Measurements from ENCODE around the gene FADS6. TPM values are rescaled to one million over a fixed set of nuclear protein-coding genes. Genes with fewer than 3 reads are reported as not detected.

FADS6 gene
- total and polyA plus RNA-seq, 10 of the 15 experiments (the other 5 are each of a cell fraction or from before 2014, with no cell fraction given) = not detected

- Histone ChIP-seq H3K27me3 (replicated peaks in 1 of 2; ENCODE audit: control insufficient read depth in 2 of 2, insufficient read depth in 2 of 2, low read length in 1 of 2) (peaks cover 11 to 16% of the 10 kb centered on the region in 2 experiments), H3K79me2 (ENCODE audit: control insufficient read depth, insufficient read depth, low read length) (no peaks in the 10 kb centered on the region), H3K9me3 (replicated peaks; ENCODE audit: control insufficient read depth, insufficient read depth, low read length) (no peaks in the 10 kb centered on the region), H3K4me1 (ENCODE audit: control insufficient read depth, insufficient read depth, low read length) (no peaks in the 10 kb centered on the region), H3K9ac (ENCODE audit: control insufficient read depth, insufficient read depth, low read length) (no peak overlapping the region), H3K4me2 (ENCODE audit: control insufficient read depth, insufficient read depth) (no peak overlapping the region), H2AFZ (ENCODE audit: control insufficient read depth, low read depth, low read length) (no peak overlapping the region), H3K27ac (ENCODE audit: control insufficient read depth, insufficient read depth) (no peak overlapping the region), H3K36me3 (ENCODE audit: control insufficient read depth in 2 of 2, insufficient read depth in 2 of 2, low read length in 1 of 2) (no peaks in the 10 kb centered on the region), H3K4me3 (no peak overlapping the region), H4K20me1 (ENCODE audit: control insufficient read depth, insufficient read depth) (no peaks in the 10 kb centered on the region)
- BruUV-seq (replicated peaks) = no TSS peak
- FAIRE-seq (no peak), DNase-seq (ENCODE audit: low read depth, low spot score) (no peak), ATAC-seq (no peak)
- POLR2A ChIA-PET = interaction anchor here (0.7 kb wide), 1 partner anchor 47 kb away, joined by 3 read pairs; no protein-coding TSS in a partner anchor
- intact Hi-C loops (cut with micrococcal nuclease; ENCODE audit: unreplicated experiment) (no loop called here), in situ Hi-C loops (cut with MboI) (loop anchor here (5.0 kb wide), 1 partner anchor 37 kb away; no protein-coding TSS in a partner anchor)
- RAD21 ChIA-PET (ENCODE audit: unreplicated experiment) = interaction anchor here (0.7 to 8.1 kb wide), 4 partner anchors 8 to 280 kb away, joined by 3 to 73 read pairs (median 4); no protein-coding TSS in a partner anchor
- SMC1A ChIA-PET (ENCODE audit: uncharacterized antibody, unreplicated experiment) = interaction anchor here (0.5 to 3.0 kb wide), 3 partner anchors 37 to 1437 kb away, joined by 3 to 10 read pairs (median 5); no protein-coding TSS in a partner anchor
- TF ChIP-seq IRF5 (IDR thresholded peaks at IDR 0.05; ENCODE audit: borderline replicate concordance) = no peak
- TF ChIP-seq CBX3 (IDR thresholded peaks at IDR 0.05; ENCODE audit: borderline replicate concordance, low read depth) = no peak
- no peak for TF ChIP-seq TCF12 (IDR thresholded peaks at IDR 0.05; ENCODE audit: low read depth, low read length)
- TF ChIP-seq CHD1 (IDR thresholded peaks at IDR 0.05; ENCODE audit: low read depth, low read length) = no peak
- WGBS (ENCODE audit: insufficient coverage, insufficient replicate concordance, low lambda C conversion rate, missing lambda C conversion rate) = 10% methylated on average over 6 of the region's 6 CpGs
- CTCF ChIA-PET = interaction anchor here (12.6 kb wide), 1 partner anchor 37 kb away, joined by 274 read pairs; no protein-coding TSS in a partner anchor
Measured at GRCh38 chr17:74920642-74921025, 27.2 kb upstream of the FADS6 start.

GRCh38 chr17:74920306-74920620 lies 26.8 kb upstream of the FADS6 start:
- no peaks in the 10 kb centered on the region for H3K9me3 ChIP-seq (replicated peaks; ENCODE audit: control insufficient read depth, insufficient read depth, low read length)
- no peak for ATAC-seq
- ChIA-PET POLR2A (interaction anchor here (0.7 kb wide), 1 partner anchor 48 kb away, joined by 3 read pairs; no protein-coding TSS in a partner anchor), CTCF (interaction anchor here (12.6 kb wide), 1 partner anchor 37 kb away, joined by 274 read pairs; no protein-coding TSS in a partner anchor), RAD21 (ENCODE audit: unreplicated experiment) (interaction anchor here (1.0 to 8.1 kb wide), 5 partner anchors 8 to 41 kb away, joined by 3 to 73 read pairs (median 4); no protein-coding TSS in a partner anchor), SMC1A (ENCODE audit: uncharacterized antibody, unreplicated experiment) (interaction anchor here (0.5 to 3.0 kb wide), 3 partner anchors 37 to 1438 kb away, joined by 3 to 10 read pairs (median 5); no protein-coding TSS in a partner anchor)
- no peak overlapping the region for H3K4me2 ChIP-seq (ENCODE audit: control insufficient read depth, insufficient read depth)
- H3K4me3 ChIP-seq = no peak overlapping the region
- 92% methylated on average over 27 of the region's 27 CpGs for WGBS (ENCODE audit: insufficient coverage, insufficient replicate concordance, low lambda C conversion rate, missing lambda C conversion rate)
- no peaks in the 10 kb centered on the region for H3K36me3 ChIP-seq (ENCODE audit: control insufficient read depth in 2 of 2, insufficient read depth in 2 of 2, low read length in 1 of 2)
- peaks cover 11 to 16% of the 10 kb centered on the region in 2 experiments for H3K27me3 ChIP-seq (replicated peaks in 1 of 2; ENCODE audit: control insufficient read depth in 2 of 2, insufficient read depth in 2 of 2, low read length in 1 of 2)
- BruUV-seq (replicated peaks) = no TSS peak
- no peaks in the 10 kb centered on the region for H3K79me2 ChIP-seq (ENCODE audit: control insufficient read depth, insufficient read depth, low read length)
- H3K27ac ChIP-seq (ENCODE audit: control insufficient read depth, insufficient read depth) = no peak overlapping the region
- no peak for DNase-seq (ENCODE audit: low read depth, low spot score)
- FAIRE-seq = no peak
- H3K4me1 ChIP-seq (ENCODE audit: control insufficient read depth, insufficient read depth, low read length) = no peaks in the 10 kb centered on the region
- in situ Hi-C loops (cut with MboI) = loop anchor here (5.0 kb wide), 1 partner anchor 37 kb away; no protein-coding TSS in a partner anchor
- no peaks in the 10 kb centered on the region for H4K20me1 ChIP-seq (ENCODE audit: control insufficient read depth, insufficient read depth)
- no peak overlapping the region for H3K9ac ChIP-seq (ENCODE audit: control insufficient read depth, insufficient read depth, low read length)
- TF ChIP-seq SIN3A (IDR thresholded peaks at IDR 0.05; ENCODE audit: low read depth, low read length) (no peak), ZNF24 (IDR thresholded peaks at IDR 0.05) (no peak), SMC3 (IDR thresholded peaks at IDR 0.05; ENCODE audit: borderline replicate concordance, low read length) (no peak), MYC (IDR thresholded peaks at IDR 0.05; ENCODE audit: insufficient read depth, insufficient read length, insufficient replicate concordance, low read length, severe bottlenecking) (no peak), ESRRA (IDR thresholded peaks at IDR 0.05; ENCODE audit: low read length) (no peak), BHLHE40 (IDR thresholded peaks at IDR 0.05; ENCODE audit: borderline replicate concordance in 1 of 2, low read depth in 2 of 2, low read length in 1 of 2) (no peak), MYB (IDR thresholded peaks at IDR 0.05; ENCODE audit: borderline replicate concordance, low read depth, low read length) (no peak), RUNX3 (IDR thresholded peaks at IDR 0.05; ENCODE audit: low read length) (no peak), RAD51 (IDR thresholded peaks at IDR 0.05) (no peak), HCFC1 (IDR thresholded peaks at IDR 0.05; ENCODE audit: low read length) (no peak)
- intact Hi-C loops (cut with micrococcal nuclease; ENCODE audit: unreplicated experiment) = no loop called here
- no peak overlapping the region for H2AFZ ChIP-seq (ENCODE audit: control insufficient read depth, low read depth, low read length)

Data from GM12878 (cell line).